ENCODE data around the gene NPR1.
"Not testable (repeated sequence)": the region's sequence is repeated elsewhere in the genome, so short reads cannot be mapped to it uniquely, and the experiment has no call there.

NPR1 gene

DNA sequence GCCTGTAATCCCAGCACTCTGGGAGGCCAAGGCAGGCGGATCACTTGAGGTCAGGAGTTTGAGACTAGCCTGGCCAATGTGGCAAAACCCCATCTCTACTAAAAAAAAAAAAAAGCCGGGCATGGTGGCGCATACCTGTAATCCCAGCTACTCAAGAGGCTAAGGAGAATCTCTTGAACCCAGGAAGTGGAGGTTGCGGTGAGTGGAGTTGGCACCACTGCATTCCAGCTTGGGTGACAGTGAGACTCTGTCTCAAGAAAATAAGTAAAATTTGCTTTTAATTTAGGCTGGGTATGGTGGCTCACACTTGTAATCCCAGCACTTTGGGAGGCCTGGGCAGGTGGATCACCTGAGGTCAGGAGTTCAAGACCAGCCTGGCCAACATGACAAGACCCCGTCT is 38.3 kb upstream of the NPR1 start:
- not testable (repeated sequence) for H2BK15ac ChIP-seq (ENCODE audit: low read depth, poor library complexity, severe bottlenecking); H3K4ac ChIP-seq (ENCODE audit: low read depth in 1 of 2, low read length in 2 of 2); H2BK12ac ChIP-seq (ENCODE audit: low read length in 2 of 2); H3K18ac ChIP-seq (ENCODE audit: low read depth in 1 of 2, low read length in 2 of 2); H4K8ac ChIP-seq (ENCODE audit: low read length); DNase-seq; H2BK5ac ChIP-seq (ENCODE audit: low read depth, low read length, poor library complexity, severe bottlenecking); H2AK5ac ChIP-seq (ENCODE audit: low read length, severe bottlenecking); H3K4me1 ChIP-seq (ENCODE audit: control insufficient read depth, insufficient read depth, low read depth, low read length); H3K4me2 ChIP-seq (ENCODE audit: low read length, poor library complexity, severe bottlenecking); H3K27me3 ChIP-seq (ENCODE audit: control insufficient read depth in 1 of 2, insufficient read depth in 1 of 2, low read length in 2 of 2); H3K4me3 ChIP-seq (ENCODE audit: insufficient read depth in 1 of 2, low read depth in 1 of 2, low read length in 2 of 2); H2BK120ac ChIP-seq (ENCODE audit: low read depth, low read length); H3K27ac ChIP-seq (ENCODE audit: low read length, poor library complexity, severe bottlenecking); H3K14ac ChIP-seq (ENCODE audit: low read length in 2 of 2); H3K9ac ChIP-seq (ENCODE audit: low read length); H2AFZ ChIP-seq (ENCODE audit: low read depth, low read length); H3K23ac ChIP-seq (ENCODE audit: low read length in 2 of 2); H4K91ac ChIP-seq (ENCODE audit: low read length); H3K9me3 ChIP-seq (ENCODE audit: control insufficient read depth, low read length)
- H3K79me1 ChIP-seq (replicated peaks; ENCODE audit: low read length, poor library complexity, severe bottlenecking): peaks cover 21% of the 10 kb centered on the region
- WGBS: 99% methylated on average over 5 of the region's 5 CpGs
- H3K36me3 ChIP-seq (ENCODE audit: control insufficient read depth in 1 of 2, insufficient read depth in 2 of 2, low read depth in 1 of 2, low read length in 2 of 2): peaks cover 51 to 94% of the 10 kb centered on the region in 2 experiments

DNA sequence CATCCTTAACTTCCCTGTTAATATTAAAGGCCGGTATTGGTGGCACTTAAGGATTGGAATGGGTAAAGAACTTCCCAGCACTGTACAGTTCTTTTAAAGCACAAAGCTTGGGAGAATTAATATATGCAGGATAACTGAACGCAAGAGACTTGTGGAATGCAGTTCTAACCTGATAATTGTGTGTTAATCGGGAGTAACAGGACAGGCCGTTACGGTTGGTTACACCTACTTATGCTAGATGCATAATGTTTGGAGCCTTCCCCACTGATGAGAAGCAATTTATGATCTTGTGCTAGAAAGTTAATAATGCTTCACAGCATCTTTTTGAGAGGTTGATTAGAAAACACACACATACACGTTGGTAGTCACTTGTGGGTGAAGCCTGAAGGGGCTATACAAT is 37.6 kb upstream of the NPR1 start:
- H3K23ac ChIP-seq (ENCODE audit: low read length in 2 of 2): no peak overlapping the region
- no peaks in the 10 kb centered on the region for H3K27me3 ChIP-seq (ENCODE audit: control insufficient read depth in 1 of 2, insufficient read depth in 1 of 2, low read length in 2 of 2)
- H3K36me3 ChIP-seq (ENCODE audit: control insufficient read depth in 1 of 2, insufficient read depth in 2 of 2, low read depth in 1 of 2, low read length in 2 of 2): peaks cover 52 to 99% of the 10 kb centered on the region in 2 experiments
- no peak overlapping the region for H2BK5ac ChIP-seq (ENCODE audit: low read depth, low read length, poor library complexity, severe bottlenecking)
- no peak overlapping the region for H3K18ac ChIP-seq (ENCODE audit: low read depth in 1 of 2, low read length in 2 of 2)
- no peak overlapping the region for H2BK12ac ChIP-seq (ENCODE audit: low read length in 2 of 2)
- H2BK120ac ChIP-seq (ENCODE audit: low read depth, low read length): no peak overlapping the region
- H4K91ac ChIP-seq (ENCODE audit: low read length): no peak overlapping the region
- H3K9ac ChIP-seq (ENCODE audit: low read length): peak overlapping the region; percentile 1
- H3K9me3 ChIP-seq (ENCODE audit: control insufficient read depth, low read length): no peaks in the 10 kb centered on the region
- no peak for DNase-seq
- peaks cover 23% of the 10 kb centered on the region for H3K79me1 ChIP-seq (replicated peaks; ENCODE audit: low read length, poor library complexity, severe bottlenecking)
- no peak overlapping the region for H2AK5ac ChIP-seq (ENCODE audit: low read length, severe bottlenecking)
- H3K27ac ChIP-seq (ENCODE audit: low read length, poor library complexity, severe bottlenecking): no peak overlapping the region
- no peak overlapping the region for H2AFZ ChIP-seq (ENCODE audit: low read depth, low read length)
- H3K4ac ChIP-seq (ENCODE audit: low read depth in 1 of 2, low read length in 2 of 2): no peak overlapping the region
- 85% methylated on average over 6 of the region's 6 CpGs for WGBS
- H4K8ac ChIP-seq (ENCODE audit: low read length): no peak overlapping the region
- H3K4me3 ChIP-seq (ENCODE audit: insufficient read depth in 1 of 2, low read depth in 1 of 2, low read length in 2 of 2): no peak overlapping the region
- H3K4me1 ChIP-seq (ENCODE audit: control insufficient read depth, insufficient read depth, low read depth, low read length): peaks cover 3% of the 10 kb centered on the region
- H3K4me2 ChIP-seq (ENCODE audit: low read length, poor library complexity, severe bottlenecking): no peak overlapping the region
- no peak overlapping the region for H3K14ac ChIP-seq (ENCODE audit: low read length in 2 of 2)
- H2BK15ac ChIP-seq (ENCODE audit: low read depth, poor library complexity, severe bottlenecking): no peak overlapping the region

DNA sequence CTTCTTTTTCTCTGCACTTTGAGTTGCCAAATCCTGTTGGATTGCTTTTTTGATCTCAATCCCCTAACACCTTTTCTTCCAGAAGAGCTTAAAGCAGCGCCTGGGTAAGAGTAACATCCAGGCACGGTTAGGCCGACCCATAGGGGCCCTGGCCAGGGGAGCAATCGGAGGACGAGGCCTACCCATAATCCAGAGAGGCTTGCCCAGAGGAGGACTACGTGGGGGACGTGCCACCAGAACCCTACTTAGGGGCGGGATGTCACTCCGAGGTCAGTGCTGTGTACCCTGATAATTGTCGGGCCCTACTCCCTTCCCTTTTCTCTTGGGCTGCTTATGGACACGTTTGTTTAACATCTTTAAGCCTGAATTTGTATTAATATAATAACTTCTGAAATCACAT is 36.3 kb upstream of the NPR1 start:
- Histone ChIP-seq H3K4me3 (ENCODE audit: insufficient read depth in 1 of 2, low read depth in 1 of 2, low read length in 2 of 2) (no peak overlapping the region), H3K27ac (ENCODE audit: low read length, poor library complexity, severe bottlenecking) (no peak overlapping the region), H3K79me1 (replicated peaks; ENCODE audit: low read length, poor library complexity, severe bottlenecking) (peaks cover 25% of the 10 kb centered on the region), H2BK120ac (ENCODE audit: low read depth, low read length) (no peak overlapping the region), H3K23ac (ENCODE audit: low read length in 2 of 2) (no peak overlapping the region), H3K36me3 (ENCODE audit: control insufficient read depth in 1 of 2, insufficient read depth in 2 of 2, low read depth in 1 of 2, low read length in 2 of 2) (peaks cover 52 to 98% of the 10 kb centered on the region in 2 experiments), H2BK12ac (ENCODE audit: low read length in 2 of 2) (no peak overlapping the region), H3K4me1 (ENCODE audit: control insufficient read depth, insufficient read depth, low read depth, low read length) (peaks cover 1% of the 10 kb centered on the region), H2AK5ac (ENCODE audit: low read length, severe bottlenecking) (no peak overlapping the region), H2AFZ (ENCODE audit: low read depth, low read length) (no peak overlapping the region), H2BK5ac (ENCODE audit: low read depth, low read length, poor library complexity, severe bottlenecking) (no peak overlapping the region), H3K9me3 (ENCODE audit: control insufficient read depth, low read length) (no peaks in the 10 kb centered on the region), H3K4me2 (ENCODE audit: low read length, poor library complexity, severe bottlenecking) (no peak overlapping the region), H3K14ac (ENCODE audit: low read length in 2 of 2) (no peak overlapping the region), H4K91ac (ENCODE audit: low read length) (no peak overlapping the region), H3K4ac (ENCODE audit: low read depth in 1 of 2, low read length in 2 of 2) (no peak overlapping the region), H2BK15ac (ENCODE audit: low read depth, poor library complexity, severe bottlenecking) (no peak overlapping the region), H4K8ac (ENCODE audit: low read length) (no peak overlapping the region), H3K18ac (ENCODE audit: low read depth in 1 of 2, low read length in 2 of 2) (no peak overlapping the region), H3K9ac (ENCODE audit: low read length) (no peak overlapping the region), H3K27me3 (ENCODE audit: control insufficient read depth in 1 of 2, insufficient read depth in 1 of 2, low read length in 2 of 2) (no peaks in the 10 kb centered on the region)
- no peak for DNase-seq
- WGBS: 96% methylated on average over 9 of the region's 11 CpGs

DNA sequence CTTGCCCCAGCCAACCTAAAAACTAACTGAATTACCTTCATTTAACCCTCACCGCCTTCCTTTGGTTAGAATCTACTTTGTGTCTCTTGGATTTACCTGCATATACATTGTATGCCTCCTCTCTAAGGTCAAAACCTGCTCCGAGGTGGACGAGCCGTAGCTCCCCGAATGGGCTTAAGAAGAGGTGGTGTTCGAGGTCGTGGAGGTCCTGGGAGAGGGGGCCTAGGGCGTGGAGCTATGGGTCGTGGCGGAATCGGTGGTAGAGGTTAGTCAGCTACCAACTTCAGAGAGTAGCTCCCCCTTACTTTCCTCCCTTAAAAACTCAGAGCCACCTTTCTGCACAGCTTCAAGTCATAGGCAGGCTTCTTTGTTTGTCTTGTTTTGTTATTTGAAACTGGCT is 35.4 kb upstream of the NPR1 start:
- H3K14ac ChIP-seq (ENCODE audit: low read length in 2 of 2): no peak overlapping the region
- H3K27ac ChIP-seq (ENCODE audit: low read length, poor library complexity, severe bottlenecking): no peak overlapping the region
- H4K8ac ChIP-seq (ENCODE audit: low read length): no peak overlapping the region
- H3K4me1 ChIP-seq (ENCODE audit: control insufficient read depth, insufficient read depth, low read depth, low read length): peaks cover 4% of the 10 kb centered on the region
- H2AFZ ChIP-seq (ENCODE audit: low read depth, low read length): no peak overlapping the region
- H3K4ac ChIP-seq (ENCODE audit: low read depth in 1 of 2, low read length in 2 of 2): no peak overlapping the region
- no peak overlapping the region for H3K23ac ChIP-seq (ENCODE audit: low read length in 2 of 2)
- no peak overlapping the region for H4K91ac ChIP-seq (ENCODE audit: low read length)
- no peaks in the 10 kb centered on the region for H3K27me3 ChIP-seq (ENCODE audit: control insufficient read depth in 1 of 2, insufficient read depth in 1 of 2, low read length in 2 of 2)
- no peak overlapping the region for H2BK12ac ChIP-seq (ENCODE audit: low read length in 2 of 2)
- H2AK5ac ChIP-seq (ENCODE audit: low read length, severe bottlenecking): no peak overlapping the region
- H3K9me3 ChIP-seq (ENCODE audit: control insufficient read depth, low read length): no peaks in the 10 kb centered on the region
- no peak overlapping the region for H3K4me3 ChIP-seq (ENCODE audit: insufficient read depth in 1 of 2, low read depth in 1 of 2, low read length in 2 of 2)
- no peak overlapping the region for H3K4me2 ChIP-seq (ENCODE audit: low read length, poor library complexity, severe bottlenecking)
- no peak for DNase-seq
- H3K18ac ChIP-seq (ENCODE audit: low read depth in 1 of 2, low read length in 2 of 2): no peak overlapping the region
- peaks cover 26% of the 10 kb centered on the region for H3K79me1 ChIP-seq (replicated peaks; ENCODE audit: low read length, poor library complexity, severe bottlenecking)
- no peak overlapping the region for H2BK5ac ChIP-seq (ENCODE audit: low read depth, low read length, poor library complexity, severe bottlenecking)
- WGBS: over 99% methylated on average over 7 of the region's 11 CpGs
- H3K36me3 ChIP-seq (ENCODE audit: control insufficient read depth in 1 of 2, insufficient read depth in 2 of 2, low read depth in 1 of 2, low read length in 2 of 2): peaks cover 51 to 93% of the 10 kb centered on the region in 2 experiments
- no peak overlapping the region for H2BK15ac ChIP-seq (ENCODE audit: low read depth, poor library complexity, severe bottlenecking)
- no peak overlapping the region for H3K9ac ChIP-seq (ENCODE audit: low read length)
- H2BK120ac ChIP-seq (ENCODE audit: low read depth, low read length): no peak overlapping the region
